Measurements from ENCODE around the gene SYTL2.

SYTL2 gene

GRCh38 chr11:85756401-85757200 is 54.3 kb downstream of the SYTL2 start:
- TF ChIP-seq, protein P1, sequence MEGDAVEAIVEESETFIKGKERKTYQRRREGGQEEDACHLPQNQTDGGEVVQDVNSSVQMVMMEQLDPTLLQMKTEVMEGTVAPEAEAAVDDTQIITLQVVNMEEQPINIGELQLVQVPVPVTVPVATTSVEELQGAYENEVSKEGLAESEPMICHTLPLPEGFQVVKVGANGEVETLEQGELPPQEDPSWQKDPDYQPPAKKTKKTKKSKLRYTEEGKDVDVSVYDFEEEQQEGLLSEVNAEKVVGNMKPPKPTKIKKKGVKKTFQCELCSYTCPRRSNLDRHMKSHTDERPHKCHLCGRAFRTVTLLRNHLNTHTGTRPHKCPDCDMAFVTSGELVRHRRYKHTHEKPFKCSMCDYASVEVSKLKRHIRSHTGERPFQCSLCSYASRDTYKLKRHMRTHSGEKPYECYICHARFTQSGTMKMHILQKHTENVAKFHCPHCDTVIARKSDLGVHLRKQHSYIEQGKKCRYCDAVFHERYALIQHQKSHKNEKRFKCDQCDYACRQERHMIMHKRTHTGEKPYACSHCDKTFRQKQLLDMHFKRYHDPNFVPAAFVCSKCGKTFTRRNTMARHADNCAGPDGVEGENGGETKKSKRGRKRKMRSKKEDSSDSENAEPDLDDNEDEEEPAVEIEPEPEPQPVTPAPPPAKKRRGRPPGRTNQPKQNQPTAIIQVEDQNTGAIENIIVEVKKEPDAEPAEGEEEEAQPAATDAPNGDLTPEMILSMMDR (conservative IDR thresholded peaks at IDR 0.05): no peak
- TF ChIP-seq ZFX (IDR thresholded peaks at IDR 0.05): no peak

DNA sequence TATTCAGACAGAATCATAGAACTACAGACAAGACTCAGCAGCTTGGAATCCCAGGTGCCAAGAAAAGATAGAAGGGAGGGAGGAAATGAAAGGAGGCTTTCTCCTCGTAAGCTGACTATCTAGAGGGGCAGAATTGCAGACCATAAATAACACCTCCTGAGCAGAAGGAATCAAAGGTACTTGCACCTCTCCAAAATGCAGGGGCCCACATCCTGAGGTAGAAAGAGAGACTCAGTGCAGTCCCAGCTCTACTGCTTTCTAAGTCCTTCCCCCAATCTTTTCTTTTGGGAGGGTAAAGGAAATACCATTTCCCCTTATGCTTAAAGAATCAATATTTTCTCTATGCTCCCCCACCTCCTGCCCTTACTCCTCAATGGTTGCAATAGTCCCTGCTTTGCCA is 55.2 kb downstream of the SYTL2 start:
- H3K27ac ChIP-seq: no peak overlapping the region
- TF ChIP-seq, protein P1 (conservative IDR thresholded peaks at IDR 0.05): no peak
- no peak for TF ChIP-seq ZFX (IDR thresholded peaks at IDR 0.05)

More at GRCh38 chr11:85756401-85757200, 54.3 kb downstream of the SYTL2 start:
- H3K27ac ChIP-seq: no peak overlapping the region

DNA sequence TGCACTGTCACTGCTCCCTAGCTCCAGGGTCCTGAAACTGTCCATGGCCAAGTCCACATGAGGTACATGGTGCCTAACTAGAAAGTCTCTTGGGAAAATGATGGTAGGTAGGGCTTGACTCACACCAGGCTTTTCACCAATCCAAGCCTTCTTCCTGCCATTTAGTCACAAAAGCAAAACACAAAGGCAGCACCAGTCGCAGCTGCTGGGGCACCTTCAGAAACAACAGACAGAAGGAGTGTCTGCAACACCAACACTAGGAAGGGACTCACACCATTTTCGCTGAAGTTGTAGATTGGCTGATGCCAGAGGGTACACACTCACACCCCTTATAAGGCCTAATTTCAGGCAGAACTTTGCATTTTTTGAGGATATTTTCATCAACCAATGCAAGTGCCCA is 55.7 kb downstream of the SYTL2 start:
- no peak overlapping the region for H3K27ac ChIP-seq
- no peak for TF ChIP-seq ZFX (IDR thresholded peaks at IDR 0.05)
- TF ChIP-seq, protein P1 (conservative IDR thresholded peaks at IDR 0.05): no peak

GRCh38 chr11:85752890-85753581 is 57.9 kb downstream of the SYTL2 start:
- TF ChIP-seq, protein P1 (conservative IDR thresholded peaks at IDR 0.05): no peak
- no peak for TF ChIP-seq ZFX (IDR thresholded peaks at IDR 0.05)

DNA sequence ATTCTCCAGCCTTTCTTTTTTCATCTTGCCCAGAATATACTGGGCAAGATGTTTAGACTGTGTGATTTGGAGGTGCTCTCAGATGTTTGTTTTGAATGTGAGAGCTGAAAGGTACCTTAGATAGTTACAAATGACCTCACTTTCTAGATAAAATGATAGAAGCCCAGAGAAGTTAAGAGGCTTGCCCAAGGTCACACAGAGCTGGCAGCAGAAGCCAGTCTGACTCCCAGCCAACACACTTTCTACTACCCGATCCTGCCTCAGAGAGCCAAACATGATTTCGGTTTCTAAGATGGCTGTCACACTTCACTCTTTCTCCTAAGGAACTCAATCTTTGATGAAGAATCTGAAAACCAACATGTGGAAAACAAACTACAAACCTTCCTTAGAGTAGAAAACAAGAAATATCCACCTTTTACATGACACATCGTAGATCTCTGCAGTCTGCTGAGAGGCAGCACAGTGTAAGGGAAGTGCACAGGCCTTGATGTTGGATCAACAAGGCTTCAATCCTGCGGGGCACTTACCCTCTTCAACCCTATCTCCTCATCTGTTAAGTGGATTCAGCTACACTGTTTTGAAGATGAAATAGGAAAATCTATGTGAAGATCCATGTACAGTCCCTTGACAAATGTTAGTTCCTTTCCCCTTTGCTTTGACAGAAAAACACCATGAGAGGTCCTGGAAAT is 58.6 kb downstream of the SYTL2 start:
- no peak for TF ChIP-seq ZFX (IDR thresholded peaks at IDR 0.05)
- TF ChIP-seq, protein P1 (conservative IDR thresholded peaks at IDR 0.05): no peak
- H3K27ac ChIP-seq: no peak overlapping the region

More at GRCh38 chr11:85752890-85753581, 57.9 kb downstream of the SYTL2 start:
- no peak overlapping the region for H3K27ac ChIP-seq

- TF ChIP-seq, protein P1 (conservative IDR thresholded peaks at IDR 0.05): no peak
- no peak for TF ChIP-seq ZFX (IDR thresholded peaks at IDR 0.05)
- H3K27ac ChIP-seq: no peak overlapping the region
Measured at GRCh38 chr11:85751724-85752123, 59.2 kb downstream of the SYTL2 start.
